Forelimb muscle (tissue), 1 donor: ENCODE data around the gene DLGAP4. TPM values are rescaled to one million over a fixed set of nuclear protein-coding genes. Genes with fewer than 3 reads are reported as not detected.
A peak's percentile ranks its signal among the peaks of the same experiment; 100 is the strongest.

Experiments
- DNase-seq: peaks from one replicate; pipeline ENCODE4 v3.0.0-alpha.2; 2013; ENCODE audit warnings: low read depth
- polyA plus RNA-seq: library from polyadenylated mRNA; unstranded; fragments of 120-200 nt; gene quantifications from one replicate; pipeline ENCODE4 v1.2.1, GENCODE V29; 2013; ENCODE audit not compliant: insufficient read length

DLGAP4 gene
- polyA plus RNA-seq, 1 donor, result 49.4 TPM

- DNase-seq, result no peak
Observed at GRCh38 chr20:36331209-36331608, 25.1 kb downstream of the DLGAP4 start.

- no peak for DNase-seq
Observed at GRCh38 chr20:36333841-36334240, 27.7 kb downstream of the DLGAP4 start.

GRCh38 chr20:36334281-36335205 lies 28.4 kb downstream of the DLGAP4 start:
- DNase-seq, result no peak

- DNase-seq, result no peak
Observed at GRCh38 chr20:36335206-36335870, 29.2 kb downstream of the DLGAP4 start.

GRCh38 chr20:36336204-36336603 lies 30.1 kb downstream of the DLGAP4 start:
- DNase-seq, result no peak

GRCh38 chr20:36336954-36337704 lies 31.0 kb downstream of the DLGAP4 start:
- DNase-seq, result no peak

- DNase-seq, result no peak
Observed at GRCh38 chr20:36337886-36338285, 31.7 kb downstream of the DLGAP4 start.

GRCh38 chr20:36339646-36340592 lies 33.8 kb downstream of the DLGAP4 start:
- no peak for DNase-seq

GRCh38 chr20:36340593-36340990 lies 34.5 kb downstream of the DLGAP4 start:
- no peak for DNase-seq

GRCh38 chr20:36341331-36342020 lies 35.3 kb downstream of the DLGAP4 start:
- no peak for DNase-seq

GRCh38 chr20:36342331-36343120 lies 36.4 kb downstream of the DLGAP4 start:
- no peak for DNase-seq

GRCh38 chr20:36343641-36344040 lies 37.5 kb downstream of the DLGAP4 start:
- no peak for DNase-seq

GRCh38 chr20:36344517-36345132 lies 38.5 kb downstream of the DLGAP4 start:
- DNase-seq, result peak; percentile 38

GRCh38 chr20:36346256-36346655 lies 40.1 kb downstream of the DLGAP4 start:
- no peak for DNase-seq

- no peak for DNase-seq
Observed at GRCh38 chr20:36349384-36350170, 43.4 kb downstream of the DLGAP4 start.

- DNase-seq, result no peak
Observed at GRCh38 chr20:36350439-36350838, 44.3 kb downstream of the DLGAP4 start.

GRCh38 chr20:36351937-36352336 lies 45.8 kb downstream of the DLGAP4 start:
- DNase-seq, result no peak

- no peak for DNase-seq
Observed at GRCh38 chr20:36352843-36353553, 46.9 kb downstream of the DLGAP4 start.
